COLO668 (cell line): ENCODE measurements around the gene GSTCD.
A peak's percentile ranks its signal among the peaks of the same experiment; 100 is the strongest.

Experiments
- DNase-seq: peaks from one replicate; lab custom pipeline; 2025; ENCODE audit not compliant: unreplicated experiment; lab: John Stamatoyannopoulos, UW

The GSTCD gene

GRCh38 chr4:105871997-105872396 lies 163.4 kb downstream of the GSTCD start:
- DNase-seq, result no peak

GRCh38 chr4:105875233-105875632 lies 166.6 kb downstream of the GSTCD start:
- no peak for DNase-seq

- DNase-seq, result no peak
These were observed 170.1 kb downstream of the GSTCD start for GRCh38 chr4:105878668-105879067.

GRCh38 chr4:105887508-105887907 lies 178.9 kb downstream of the GSTCD start:
- DNase-seq, result no peak

- DNase-seq, result peak; percentile 86
These were observed 186.3 kb downstream of the GSTCD start, which contains the start of gene NPNT for GRCh38 chr4:105894660-105895582. Gene NPNT, plus strand, starts transcription at chr4:105895471. Its CDS starts 182 bp downstream, at chr4:105895653.

- peak; percentile 81 for DNase-seq
These were observed 187.2 kb downstream of the GSTCD start for GRCh38 chr4:105895583-105896460.

- no peak for DNase-seq
These were observed 187.9 kb downstream of the GSTCD start for GRCh38 chr4:105896461-105896942.
